Measurements from ENCODE around the gene PRSS48.

GRCh38 chr4:151325111-151325948, 48.4 kb downstream of the PRSS48 start, which contains the start of gene SH3D19:
- TF ChIP-seq EZH2 (IDR thresholded peaks at IDR 0.05) (no peak), POLR2AphosphoS5 (IDR thresholded peaks at IDR 0.05; ENCODE audit: borderline replicate concordance, low read depth, low read length) (peak; percentile 38; the same call in 1 of the 2 replicates), FOXP2 (optimal IDR thresholded peaks at IDR 0.05; ENCODE audit: control extremely low read depth, extremely low read length, insufficient read depth) (no peak)

All from SK-N-MC (cell line).